Activated T-cell treated with anti-CD3 and anti-CD28 coated beads, Interleukin-2, amount 50 U/mL, for 72 hours (primary cell): ENCODE data around the gene TRPM2. TPM values are rescaled to one million over a fixed set of nuclear protein-coding genes. Genes with fewer than 3 reads are reported as not detected.

Source experiments
- ATAC-seq, 2 donors: fragments of 150-1000 bp; cut with Tn5 transposase; replicated peaks in 1 of 2; 2 replicates each; pipeline ENCODE4 v1.10.0; 2021; ENCODE audit warnings: moderate library complexity in 2 of 2, mild to moderate bottlenecking in 1 of 2
- DNase-seq, 2 donors: peaks; one replicate each; pipeline ENCODE4 v3.0.0; 2021 to 2022; ENCODE audit warnings: mixed read lengths in 1 of 2
- H3K27ac Mint-ChIP-seq: one replicate; pipeline ENCODE4 v1.8.0; 2022; ENCODE audit warnings: mild to moderate bottlenecking, moderate library complexity, mixed read lengths
- H3K27me3 Mint-ChIP-seq: one replicate; pipeline ENCODE4 v1.8.0; 2022; ENCODE audit warnings: low read depth, mixed read lengths
- H3K36me3 Mint-ChIP-seq, 2 donors: one replicate each; pipeline ENCODE4 v1.8.0; 2022; ENCODE audit warnings: mixed read lengths in 2 of 2, mild to moderate bottlenecking in 1 of 2; ENCODE audit not compliant: insufficient read depth in 2 of 2
- H3K4me1 Mint-ChIP-seq: one replicate; pipeline ENCODE4 v1.8.0; 2022; ENCODE audit warnings: low read depth, mixed read lengths
- H3K4me3 Mint-ChIP-seq, 2 donors: one replicate each; pipeline ENCODE4 v1.8.0; 2022; ENCODE audit warnings: mild to moderate bottlenecking in 2 of 2, mixed read lengths in 2 of 2, moderate library complexity in 2 of 2
- H3K9me3 Mint-ChIP-seq, 2 donors: one replicate each; pipeline ENCODE4 v1.8.0; 2022; ENCODE audit warnings: mixed read lengths in 2 of 2
- total RNA-seq, 2 donors: library from RNA; stranded (reverse); gene quantifications; one replicate each; pipeline ENCODE4 v1.2.3, GENCODE V29; 2022

TRPM2 gene
- total RNA-seq, 2 donors from 2014 or later: 2.4 to 3.2 TPM

DNA sequence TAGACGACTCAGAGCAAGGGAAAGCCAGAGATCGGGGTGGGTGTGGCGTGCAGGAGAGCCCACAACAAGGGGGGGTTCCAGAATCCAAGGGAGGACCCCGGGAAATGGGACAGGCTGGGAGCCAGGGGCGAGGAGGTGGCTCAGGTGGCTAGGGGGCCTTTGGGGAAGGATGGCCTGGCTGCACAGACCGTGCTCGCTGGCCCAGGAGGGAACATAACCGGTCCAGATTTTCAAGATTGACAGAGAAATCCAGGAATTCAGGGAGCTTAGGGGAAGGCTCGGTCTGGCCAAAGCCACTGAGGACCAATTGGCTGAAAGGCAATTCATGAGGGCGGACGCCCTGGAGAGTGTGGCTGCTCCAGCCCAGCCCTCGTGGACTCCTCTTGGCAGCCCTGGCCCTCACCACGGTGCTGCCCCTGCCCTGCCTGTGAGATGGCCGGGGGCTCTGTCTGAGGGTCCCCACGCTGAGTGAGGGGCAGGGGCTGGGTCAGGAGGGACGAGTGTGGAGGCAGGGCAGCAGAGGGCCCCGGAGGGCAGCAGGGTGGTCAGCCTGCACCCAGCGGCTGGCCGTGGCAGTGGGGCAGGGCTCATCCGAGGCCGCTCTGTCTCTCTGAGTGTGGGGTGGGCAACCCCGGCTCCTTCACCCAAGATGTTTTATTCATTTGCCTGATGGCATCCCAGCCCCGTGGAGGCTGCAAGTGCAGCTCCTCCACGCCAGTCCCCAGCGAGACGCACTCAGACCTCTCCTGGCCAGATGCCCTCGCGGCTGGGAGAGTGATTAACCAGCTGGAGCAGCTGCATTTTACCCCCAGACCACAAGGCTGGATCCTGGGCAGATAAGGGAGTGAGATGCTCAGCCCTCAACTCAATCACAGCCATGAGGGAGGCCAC, 96.3 kb downstream of the TRPM2 start:
- H3K4me3 Mint-ChIP-seq: no peak overlapping the region
- no peak overlapping the region for H3K27ac Mint-ChIP-seq
- peaks cover 43% of the 10 kb centered on the region for H3K27me3 Mint-ChIP-seq
- DNase-seq (no peak), ATAC-seq (no peak)
- H3K4me1 Mint-ChIP-seq: no peaks in the 10 kb centered on the region
- H3K36me3 Mint-ChIP-seq: no peaks in the 10 kb centered on the region
- peaks cover 0 to 1% of the 10 kb centered on the region in 2 donors for H3K9me3 Mint-ChIP-seq

DNA sequence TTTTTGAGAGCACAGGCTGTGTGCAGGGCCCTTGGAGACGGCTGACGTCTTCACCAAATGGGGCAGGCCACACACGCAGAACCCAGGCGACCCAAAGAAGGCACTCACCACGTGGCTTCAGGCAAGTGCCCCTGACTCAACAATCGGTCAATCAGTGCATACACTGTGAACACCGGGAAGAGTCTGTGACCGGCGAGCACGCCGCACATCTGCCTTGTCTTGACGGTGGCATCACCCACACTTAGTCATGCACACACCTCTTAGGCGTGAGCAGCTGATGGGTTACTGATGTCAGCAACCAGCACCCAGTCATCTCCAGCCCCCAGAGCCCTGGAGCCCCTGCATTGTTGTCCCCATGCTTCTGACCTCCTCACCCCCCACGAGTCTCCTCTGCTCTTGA, 97.0 kb downstream of the TRPM2 start:
- ATAC-seq: no peak

DNA sequence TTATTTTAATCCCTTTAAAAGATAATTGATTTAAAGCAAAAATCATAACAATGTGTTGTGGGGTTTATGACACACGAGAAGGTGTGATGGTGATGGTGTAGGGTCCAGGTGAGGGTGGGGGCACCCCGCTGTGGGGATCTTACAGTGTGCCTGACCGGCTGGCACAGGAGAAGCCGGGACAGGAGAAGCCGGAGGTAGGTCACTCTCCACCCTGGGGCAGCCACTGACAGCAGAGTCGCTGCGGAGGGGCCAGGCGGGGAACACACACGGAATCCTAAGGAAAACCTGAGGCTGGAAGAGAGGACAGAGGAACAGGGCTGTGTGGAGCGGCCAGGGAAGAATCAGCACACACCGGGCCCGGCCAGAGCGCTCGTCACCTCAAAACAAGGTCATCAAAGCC, 97.6 kb downstream of the TRPM2 start:
- no peak overlapping the region for H3K27ac Mint-ChIP-seq
- DNase-seq (no peak), ATAC-seq (no peak)
- H3K4me1 Mint-ChIP-seq: no peaks in the 10 kb centered on the region
- no peaks in the 10 kb centered on the region for H3K36me3 Mint-ChIP-seq
- peaks cover 44% of the 10 kb centered on the region for H3K27me3 Mint-ChIP-seq
- peaks cover 0 to 1% of the 10 kb centered on the region in 2 donors for H3K9me3 Mint-ChIP-seq
- no peak overlapping the region for H3K4me3 Mint-ChIP-seq

More for the DNA sequence above, 97.0 kb downstream of the TRPM2 start:
- Mint-ChIP-seq H3K27me3 (peaks cover 44% of the 10 kb centered on the region), H3K4me3 (no peak overlapping the region), H3K36me3 (no peaks in the 10 kb centered on the region), H3K9me3 (peaks cover 0 to 1% of the 10 kb centered on the region in 2 donors), H3K27ac (no peak overlapping the region), H3K4me1 (no peaks in the 10 kb centered on the region)
- DNase-seq: no peak

DNA sequence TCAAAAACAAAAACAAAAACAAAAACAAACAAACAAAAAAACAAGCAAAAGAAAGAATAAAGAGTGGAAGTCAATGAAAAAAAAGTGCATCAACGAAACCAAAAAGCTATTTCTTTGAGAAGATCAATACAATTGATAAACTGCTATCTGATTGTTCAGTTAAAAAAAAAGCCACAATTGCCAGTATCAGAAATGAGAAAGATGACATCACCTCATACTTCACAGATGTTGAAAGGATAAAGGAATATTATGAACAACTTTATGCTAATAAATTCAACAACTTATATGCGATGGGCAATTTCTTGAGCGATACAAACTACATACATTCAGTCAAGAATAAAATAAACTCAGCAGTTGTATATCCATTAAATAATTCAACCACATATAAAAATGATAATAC, 99.7 kb downstream of the TRPM2 start:
- DNase-seq (no peak), ATAC-seq (no peak)
- peaks cover 44% of the 10 kb centered on the region for H3K27me3 Mint-ChIP-seq
- no peak overlapping the region for H3K4me3 Mint-ChIP-seq
- no peak overlapping the region for H3K27ac Mint-ChIP-seq
- H3K4me1 Mint-ChIP-seq: no peaks in the 10 kb centered on the region
- peaks cover 0 to 1% of the 10 kb centered on the region in 2 donors for H3K9me3 Mint-ChIP-seq
- no peaks in the 10 kb centered on the region for H3K36me3 Mint-ChIP-seq

DNA sequence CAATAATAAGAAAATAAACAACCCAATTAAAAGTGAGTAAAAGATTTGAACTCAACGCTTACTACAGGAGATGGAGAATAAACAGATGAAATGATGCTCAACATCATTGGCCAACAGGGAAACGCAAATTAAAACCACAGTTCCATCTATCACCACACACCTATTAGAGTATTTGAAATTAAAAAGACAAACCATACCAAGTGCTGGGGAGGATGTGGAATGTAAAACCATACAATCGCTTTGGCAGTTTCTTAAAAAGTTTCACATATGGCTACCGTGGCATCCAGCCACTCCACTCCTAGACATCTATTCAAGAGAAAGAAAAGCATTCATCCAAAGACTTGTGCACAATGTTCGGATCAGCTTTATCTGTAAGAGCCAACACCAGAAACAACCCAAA, 100.6 kb downstream of the TRPM2 start:
- no peak for ATAC-seq
- H3K36me3 Mint-ChIP-seq: no peaks in the 10 kb centered on the region
- DNase-seq: no peak
- peaks cover 41% of the 10 kb centered on the region for H3K27me3 Mint-ChIP-seq
- H3K4me3 Mint-ChIP-seq: peak overlapping the region; percentile 54 to 69
- H3K9me3 Mint-ChIP-seq: peaks cover 0 to 1% of the 10 kb centered on the region in 2 donors
- no peak overlapping the region for H3K27ac Mint-ChIP-seq
- H3K4me1 Mint-ChIP-seq: no peaks in the 10 kb centered on the region

DNA sequence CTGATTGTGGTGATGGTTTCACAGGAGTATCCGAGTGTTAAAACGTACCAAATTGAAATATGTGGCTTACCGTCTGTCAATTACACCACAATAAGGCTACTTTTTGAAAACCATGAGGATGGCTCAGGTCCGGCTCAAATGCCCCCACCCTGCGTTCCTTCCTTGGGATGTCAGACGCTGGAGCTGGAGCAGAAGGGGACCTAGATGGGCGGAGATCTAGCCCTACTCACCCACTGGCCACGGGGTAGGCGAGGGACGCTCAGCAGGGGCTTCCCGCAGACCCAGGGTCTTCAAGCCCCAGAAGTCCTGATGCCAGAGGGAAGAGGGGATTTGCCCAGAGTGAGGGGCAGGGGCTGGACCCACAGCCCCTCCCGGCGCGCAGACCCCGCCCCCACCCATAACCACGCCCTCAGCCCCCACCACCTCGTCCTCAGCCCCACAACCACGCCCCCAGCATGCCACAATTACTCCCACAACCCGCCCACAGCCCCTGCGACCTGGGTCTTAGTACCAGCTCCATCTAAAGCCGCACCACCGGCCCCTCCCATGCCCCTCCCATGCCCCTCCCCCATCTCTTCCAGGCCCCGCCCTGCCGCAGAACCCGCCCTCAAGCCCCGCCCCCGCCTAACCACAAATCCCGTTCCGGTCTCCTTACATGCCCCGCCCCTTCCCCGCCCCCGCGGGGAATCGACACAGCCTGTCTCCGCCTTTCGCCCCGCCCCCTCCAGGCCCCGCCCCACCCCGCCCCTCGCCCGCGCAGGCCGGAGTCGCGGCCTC, 101.5 kb downstream of the TRPM2 start, which contains the start of gene LRRC3:
TSS of gene LRRC3 (plus strand) at position 764 of the 777 bp plus-strand sequence. CDS start 1,135 bp downstream, outside the sequence.
- DNase-seq (peak; percentile 87), ATAC-seq (peak; percentile 77 to 84)
- Mint-ChIP-seq H3K36me3 (no peaks in the 10 kb centered on the region), H3K27me3 (peaks cover 38% of the 10 kb centered on the region), H3K27ac (no peak within 1 kb of the TSS), H3K9me3 (peaks cover 0 to 1% of the 10 kb centered on the region in 2 donors), H3K4me3 (peak within 1 kb of the TSS; percentile 85 to 86), H3K4me1 (no peaks in the 10 kb centered on the region)

DNA sequence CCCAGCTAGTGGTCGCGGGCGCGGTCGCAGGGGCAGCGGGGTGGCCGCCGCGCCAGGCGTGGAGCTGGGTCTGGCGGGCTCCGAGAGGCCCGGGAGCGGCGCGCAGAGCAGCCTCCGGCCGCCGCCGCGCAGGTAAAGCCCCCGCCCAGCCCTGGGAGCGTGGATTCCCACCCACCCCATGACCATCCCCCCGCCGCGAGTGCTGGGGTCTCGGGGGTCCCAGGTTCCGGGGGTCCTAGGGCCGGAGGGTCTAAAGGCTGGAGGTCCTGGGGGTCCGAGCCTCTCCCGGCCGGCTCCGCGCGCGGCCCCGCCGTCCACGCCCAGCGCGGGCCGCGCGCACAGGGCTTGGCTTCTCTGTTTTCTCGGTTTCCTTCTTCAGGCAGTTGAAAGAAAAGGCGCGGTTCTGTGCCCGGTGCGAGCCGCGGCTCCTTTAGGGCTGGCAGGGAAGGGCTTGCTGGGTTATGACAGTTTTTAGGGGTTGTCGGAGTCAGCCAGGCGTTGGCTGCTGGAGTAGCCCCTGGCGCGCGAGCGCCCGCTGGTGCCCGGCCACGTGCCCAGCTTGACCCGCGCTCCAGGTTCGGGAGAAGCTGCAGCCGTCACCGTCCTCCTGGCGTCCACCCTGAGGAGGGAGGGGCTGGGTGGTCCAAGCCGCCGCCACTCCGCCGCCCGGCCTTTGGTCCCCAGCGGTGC, 102.2 kb downstream of the TRPM2 start:
- no peaks in the 10 kb centered on the region for H3K36me3 Mint-ChIP-seq
- H3K4me1 Mint-ChIP-seq: no peaks in the 10 kb centered on the region
- H3K27me3 Mint-ChIP-seq: peaks cover 35% of the 10 kb centered on the region
- peaks cover 0 to 1% of the 10 kb centered on the region in 2 donors for H3K9me3 Mint-ChIP-seq
- ATAC-seq (peak; percentile 50 to 53), DNase-seq (peak; percentile 43 to 48)
- H3K27ac Mint-ChIP-seq: no peak overlapping the region
- peak overlapping the region; percentile 85 to 86 for H3K4me3 Mint-ChIP-seq

DNA sequence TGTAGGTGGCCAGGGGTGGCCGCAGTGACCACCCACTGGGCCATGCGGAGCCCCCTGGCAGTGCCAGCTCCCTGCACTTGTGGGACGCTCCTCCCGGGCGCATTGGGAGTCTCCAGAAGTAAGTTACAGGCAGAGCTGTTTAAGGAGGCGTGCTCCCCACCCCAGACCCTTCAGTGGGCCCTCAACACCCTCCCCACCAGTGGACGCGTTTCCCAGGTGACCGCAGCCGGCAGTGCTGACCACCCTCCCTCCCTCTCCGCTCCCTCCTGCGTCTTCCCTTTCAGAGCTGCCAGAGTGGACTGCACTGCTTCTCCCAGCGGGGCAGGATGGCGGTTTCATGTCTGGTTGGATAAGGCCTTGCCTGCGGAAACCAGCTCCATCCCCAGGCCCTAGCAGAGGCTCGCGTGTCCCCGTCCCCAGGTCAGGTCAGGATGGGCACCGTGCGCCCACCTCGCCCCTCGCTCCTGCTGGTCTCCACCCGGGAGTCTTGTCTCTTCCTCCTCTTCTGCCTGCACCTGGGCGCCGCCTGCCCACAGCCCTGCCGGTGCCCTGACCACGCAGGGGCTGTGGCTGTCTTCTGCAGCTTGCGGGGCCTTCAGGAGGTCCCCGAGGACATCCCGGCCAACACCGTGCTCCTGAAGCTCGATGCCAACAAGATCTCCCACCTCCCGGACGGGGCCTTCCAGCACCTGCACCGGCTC, 102.9 kb downstream of the TRPM2 start:
- ATAC-seq (no peak), DNase-seq (no peak)
- peaks cover 28% of the 10 kb centered on the region for H3K27me3 Mint-ChIP-seq
- H3K9me3 Mint-ChIP-seq: peaks cover 0 to 1% of the 10 kb centered on the region in 2 donors
- H3K4me3 Mint-ChIP-seq: peak overlapping the region; percentile 85 to 86
- H3K27ac Mint-ChIP-seq: no peak overlapping the region
- H3K4me1 Mint-ChIP-seq: no peaks in the 10 kb centered on the region
- no peaks in the 10 kb centered on the region for H3K36me3 Mint-ChIP-seq

DNA sequence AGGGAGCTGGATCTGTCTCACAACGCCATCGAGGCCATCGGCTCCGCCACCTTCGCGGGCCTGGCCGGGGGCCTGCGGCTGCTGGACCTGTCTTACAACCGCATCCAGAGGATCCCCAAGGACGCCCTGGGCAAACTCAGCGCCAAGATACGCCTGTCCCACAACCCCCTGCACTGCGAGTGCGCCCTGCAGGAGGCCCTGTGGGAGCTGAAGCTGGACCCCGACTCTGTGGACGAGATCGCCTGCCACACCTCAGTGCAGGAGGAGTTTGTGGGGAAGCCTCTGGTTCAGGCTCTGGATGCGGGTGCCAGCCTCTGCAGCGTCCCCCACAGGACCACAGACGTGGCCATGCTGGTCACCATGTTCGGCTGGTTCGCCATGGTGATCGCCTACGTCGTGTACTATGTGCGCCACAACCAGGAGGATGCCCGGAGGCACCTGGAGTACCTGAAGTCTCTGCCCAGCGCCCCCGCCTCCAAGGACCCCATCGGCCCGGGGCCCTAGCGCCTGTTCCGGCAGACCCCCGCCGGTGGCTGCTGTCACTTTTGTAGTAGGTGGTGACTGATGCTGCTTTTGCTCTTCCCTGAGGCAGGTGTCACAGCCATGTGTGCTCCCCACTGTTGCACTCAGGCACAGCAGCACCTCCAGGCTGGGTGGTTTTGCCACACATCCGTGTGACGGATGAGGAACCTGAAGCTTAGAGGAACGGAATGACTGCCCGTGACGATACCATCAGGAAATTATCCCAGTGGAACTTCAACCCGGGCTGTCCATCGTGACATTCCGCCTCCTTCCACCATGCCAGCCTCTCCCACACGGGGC, 103.7 kb downstream of the TRPM2 start:
- Mint-ChIP-seq H3K36me3 (no peaks in the 10 kb centered on the region), H3K4me3 (peak overlapping the region; percentile 62 to 85), H3K27me3 (peaks cover 20% of the 10 kb centered on the region), H3K27ac (no peak overlapping the region), H3K9me3 (peaks cover 0 to 1% of the 10 kb centered on the region in 2 donors), H3K4me1 (no peaks in the 10 kb centered on the region)
- no peak for DNase-seq
- ATAC-seq: no peak

DNA sequence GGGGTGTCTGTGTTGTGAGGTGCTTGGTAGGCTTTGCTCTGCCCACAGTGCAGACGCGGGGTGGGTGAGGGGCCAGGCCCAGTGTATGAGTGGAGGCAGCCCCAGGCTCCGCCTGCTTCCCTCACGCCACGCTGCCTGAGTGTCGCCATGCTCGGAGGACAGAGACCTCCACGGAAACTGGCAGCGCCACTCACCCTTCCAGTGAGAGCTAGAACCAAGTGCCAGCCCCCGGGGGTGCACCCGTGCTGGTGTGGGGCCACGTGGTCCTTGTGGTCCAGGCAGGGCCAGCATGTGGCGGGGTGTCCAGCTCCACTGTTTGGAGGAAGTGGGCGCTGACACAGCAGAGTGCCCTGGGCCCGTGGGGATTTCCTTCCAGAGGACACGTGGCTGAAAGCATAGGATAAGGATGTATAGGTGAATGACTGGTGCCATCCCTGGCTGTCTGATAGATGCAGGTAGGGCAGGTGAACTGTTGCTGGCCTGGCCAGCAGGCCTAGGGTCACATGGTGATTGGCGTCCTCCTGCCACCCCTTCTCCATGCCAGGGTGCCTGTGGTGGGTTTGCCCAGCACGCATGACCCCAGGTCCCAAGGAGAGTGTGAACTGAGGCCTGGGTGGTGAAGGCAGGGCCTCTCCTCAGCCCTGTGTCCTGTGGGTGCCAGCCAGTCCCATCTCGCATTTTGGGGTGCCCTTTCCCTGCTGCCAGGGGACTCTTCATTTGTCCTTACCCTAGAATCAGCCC, 105.7 kb downstream of the TRPM2 start:
- Mint-ChIP-seq H3K27ac (no peak overlapping the region), H3K4me1 (no peaks in the 10 kb centered on the region), H3K9me3 (no peaks in the 10 kb centered on the region), H3K36me3 (no peaks in the 10 kb centered on the region), H3K27me3 (peaks cover 6% of the 10 kb centered on the region), H3K4me3 (no peak overlapping the region)
- ATAC-seq: no peak
- DNase-seq: no peak

DNA sequence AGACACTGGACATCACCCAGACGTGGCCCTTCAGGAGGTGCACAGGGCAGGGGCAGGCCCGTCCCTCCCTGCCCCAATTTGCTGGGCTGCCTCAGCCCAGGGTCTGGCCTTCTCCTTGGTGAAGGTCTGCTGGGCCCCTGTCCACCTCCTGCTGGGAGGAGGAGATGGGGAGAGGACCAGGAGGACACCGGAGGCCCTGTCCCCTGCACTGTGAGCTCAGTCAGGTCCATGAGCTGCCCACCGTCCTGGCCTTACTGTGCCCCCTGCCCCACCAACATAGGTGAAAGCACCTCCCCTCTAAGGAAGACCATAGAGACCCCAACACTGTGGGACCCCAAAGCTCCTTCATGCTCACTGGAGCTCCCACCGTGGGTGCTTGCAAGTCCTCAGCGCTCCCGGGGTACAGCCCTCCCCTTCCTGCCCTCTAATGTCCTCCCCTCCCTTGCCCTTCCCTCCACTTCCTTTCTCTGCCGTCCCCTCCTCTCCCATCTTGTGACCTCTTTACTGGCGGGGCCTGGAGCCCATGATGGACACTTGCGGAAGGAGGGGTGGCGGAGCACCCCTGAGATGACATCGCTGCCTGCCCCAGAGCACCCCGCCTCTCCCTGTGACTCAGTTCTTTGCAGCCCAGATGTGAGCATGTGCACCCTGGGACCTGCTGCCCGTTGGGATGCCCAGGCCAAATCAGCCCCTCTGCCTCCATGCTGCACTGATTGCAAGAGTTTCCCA, 106.5 kb downstream of the TRPM2 start:
- no peaks in the 10 kb centered on the region for H3K4me1 Mint-ChIP-seq
- H3K4me3 Mint-ChIP-seq: no peak overlapping the region

More for the DNA sequence above, 106.5 kb downstream of the TRPM2 start:
- no peaks in the 10 kb centered on the region for H3K27me3 Mint-ChIP-seq
- no peak for ATAC-seq
- H3K36me3 Mint-ChIP-seq: no peaks in the 10 kb centered on the region
- no peak overlapping the region for H3K27ac Mint-ChIP-seq
- no peaks in the 10 kb centered on the region for H3K9me3 Mint-ChIP-seq
- no peak for DNase-seq
